HepG2 (cell line): ENCODE results near the gene CDC6. TPM values are rescaled to one million over a fixed set of nuclear protein-coding genes. Genes with fewer than 3 reads are reported as not detected.

ENCODE experiments used
- BCL3 ChIP-seq: sonication (generic); formaldehyde crosslinking; IDR thresholded peaks from 2 replicates; pipeline ENCODE4 v1.5.1; 2020; ENCODE audit warnings: mild to moderate bottlenecking, missing genetic modification reagents, moderate library complexity
- BCLAF1 ChIP-seq: fragments of 450-650 bp; IDR thresholded peaks from 2 replicates; pipeline ENCODE4 v1.6.1; 2017; ENCODE audit warnings: mild to moderate bottlenecking
- CBFB ChIP-seq: sonication (generic); formaldehyde crosslinking; IDR thresholded peaks from 2 replicates; pipeline ENCODE4 v1.4.0; 2020; ENCODE audit warnings: missing genetic modification reagents
- FOXA3 ChIP-seq: IDR thresholded peaks from 2 replicates; pipeline ENCODE4 v1.6.1; 2016; ENCODE audit warnings: missing genetic modification reagents, missing compliant biosample characterization
- FUBP1 ChIP-seq: sonication (generic); formaldehyde crosslinking; IDR thresholded peaks from 2 replicates; pipeline ENCODE4 v1.5.1; 2020; ENCODE audit warnings: missing genetic modification reagents, mild to moderate bottlenecking, borderline replicate concordance
- MAZ ChIP-seq, 2 experiments: sonication (generic) in 1 of 2; formaldehyde crosslinking in 1 of 2; IDR thresholded peaks; 2 replicates each; pipeline versions ENCODE4 v1.5.0 to v1.6.1; 2012 to 2020; ENCODE audit warnings: low read depth in 2 of 2, mild to moderate bottlenecking in 2 of 2, borderline replicate concordance in 1 of 2, improper control_type of control experiment in 1 of 2, low read length in 1 of 2, missing genetic modification reagents in 1 of 2, moderate library complexity in 1 of 2
- MTF1 ChIP-seq: sonication (generic); formaldehyde crosslinking; IDR thresholded peaks from 2 replicates; pipeline ENCODE4 v1.5.0; 2020; ENCODE audit warnings: missing genetic modification reagents
- NFIC ChIP-seq: IDR thresholded peaks from 2 replicates; pipeline ENCODE4 v1.6.1; 2012; ENCODE audit warnings: mild to moderate bottlenecking, low read length, inconsistent platforms
- NKX3-1 ChIP-seq: sonication (generic); formaldehyde crosslinking; IDR thresholded peaks from 2 replicates; pipeline ENCODE4 v1.5.0; 2020; ENCODE audit warnings: missing genetic modification reagents
- NRL ChIP-seq: sonication (generic); formaldehyde crosslinking; IDR thresholded peaks from 2 replicates; pipeline ENCODE4 v1.5.0; 2020; ENCODE audit warnings: missing genetic modification reagents, mild to moderate bottlenecking, moderate library complexity, borderline replicate concordance
- PPARG ChIP-seq: conservative IDR thresholded peaks from 2 replicates; pipeline ENCODE4 v1.6.1; 2016; ENCODE audit warnings: missing biosample characterization, missing genetic modification reagents
- SAP130 ChIP-seq: IDR thresholded peaks from 2 replicates; pipeline ENCODE4 v1.6.1; 2016; ENCODE audit warnings: low read depth
- TSC22D2 ChIP-seq: sonication (generic); formaldehyde crosslinking; IDR thresholded peaks from 2 replicates; pipeline ENCODE4 v1.5.1; 2020; ENCODE audit warnings: missing genetic modification reagents, mild to moderate bottlenecking, borderline replicate concordance
- ZNF383 ChIP-seq: sonication (generic); formaldehyde crosslinking; IDR thresholded peaks from 2 replicates; pipeline ENCODE4 v1.4.0; 2020; ENCODE audit warnings: missing genetic modification reagents, mild to moderate bottlenecking, borderline replicate concordance
- ZNF563 ChIP-seq: sonication (generic); formaldehyde crosslinking; IDR thresholded peaks from 2 replicates; pipeline ENCODE4 v1.8.0; 2022; ENCODE audit warnings: mild to moderate bottlenecking, moderate library complexity, missing genetic modification reagents
- ZNF646 ChIP-seq: sonication (generic); formaldehyde crosslinking; IDR thresholded peaks from 2 replicates; pipeline ENCODE4 v1.9.0; 2021; ENCODE audit warnings: mild to moderate bottlenecking, missing genetic modification reagents
- polyA plus RNA-seq, 8 experiments: library from polyadenylated mRNA; depleted of rRNA in 3 of 8; stranded (reverse) in 7 of 8; unstranded in 1 of 8; fragments of >200 nt; fragmentation: Illumina TruSeq in 4 of 8; extraction: Trizol in 4 of 8; gene quantifications; 2 replicates each; pipeline versions ENCODE4 v1.2.1 to v1.2.3, GENCODE V29; 2011 to 2016; ENCODE audit warnings: low read depth in 4 of 8, missing spikeins in 1 of 8, mixed read lengths in 1 of 8; ENCODE audit not compliant: insufficient read depth in 1 of 8
- total RNA-seq, 5 experiments: library from RNA; depleted of rRNA; stranded (reverse); fragments of >200 nt; fragmentation: Illumina TruSeq; extraction: Trizol; gene quantifications; 2 replicates each; pipeline ENCODE4 v1.2.3, GENCODE V29; 2016; ENCODE audit warnings: low read depth in 1 of 5

The CDC6 gene
- total and polyA plus RNA-seq, 2 of the 13 experiments (the other 11 are each of a cell fraction or from before 2014, with no cell fraction given): 17.4 to 114 TPM

GRCh38 chr17:40314584-40314956, 26.9 kb downstream of the CDC6 start (continued):
- TF ChIP-seq BCLAF1: no peak
- no peak for TF ChIP-seq PPARG
- TF ChIP-seq NFIC: no peak
- TF ChIP-seq TSC22D2: no peak
- peak; percentile 41 for TF ChIP-seq SAP130 (CRISPR knock-in tag)
- no peak for TF ChIP-seq NKX3-1 (CRISPR knock-in tag)
- TF ChIP-seq ZNF646: no peak
- TF ChIP-seq FUBP1 (CRISPR knock-in tag): no peak
- TF ChIP-seq MAZ (IDR thresholded peaks at IDR 0.05; ENCODE audit: borderline replicate concordance, low read depth, low read length): no peak
- TF ChIP-seq MAZ (CRISPR knock-in tag; IDR thresholded peaks at IDR 0.05; ENCODE audit: low read depth): no peak
- no peak for TF ChIP-seq BCL3
- no peak for TF ChIP-seq NRL (CRISPR knock-in tag)
- TF ChIP-seq MTF1 (CRISPR knock-in tag): no peak
- no peak for TF ChIP-seq CBFB
- TF ChIP-seq ZNF563 (CRISPR knock-in tag): no peak
- TF ChIP-seq ZNF383 (CRISPR knock-in tag): no peak
- TF ChIP-seq FOXA3 (CRISPR knock-in tag): no peak
